ENCODE data around the gene NAB2. TPM values are rescaled to one million over a fixed set of nuclear protein-coding genes. Genes with fewer than 3 reads are reported as not detected.

Gene NAB2
- total and polyA plus RNA-seq, 2 of the 8 experiments (the other 6 are each of a cell fraction or from before 2014, with no cell fraction given) = 20.9 to 23.5 TPM

DNA sequence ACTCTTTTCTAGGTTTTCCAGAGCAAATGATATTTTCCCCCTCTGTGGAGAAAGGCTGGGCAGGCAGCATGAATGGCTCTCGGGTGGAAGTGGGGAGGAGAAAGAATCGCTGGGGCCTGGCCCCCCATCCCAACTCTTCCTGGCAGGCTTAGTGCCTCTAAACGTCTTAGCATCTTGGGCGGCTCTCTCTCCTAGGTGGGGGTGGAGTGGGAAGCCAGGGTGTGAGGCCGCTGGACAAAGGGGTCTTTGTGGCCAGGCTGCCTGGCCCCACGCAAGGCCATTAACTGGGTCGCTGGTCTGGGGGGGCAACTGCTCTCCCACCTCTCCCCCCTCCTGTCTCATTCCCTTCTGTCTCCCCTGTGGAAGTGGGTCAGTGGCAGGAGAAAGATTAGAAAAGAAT, 53.8 kb downstream of the NAB2 start (continued):
- TF ChIP-seq, protein P1, sequence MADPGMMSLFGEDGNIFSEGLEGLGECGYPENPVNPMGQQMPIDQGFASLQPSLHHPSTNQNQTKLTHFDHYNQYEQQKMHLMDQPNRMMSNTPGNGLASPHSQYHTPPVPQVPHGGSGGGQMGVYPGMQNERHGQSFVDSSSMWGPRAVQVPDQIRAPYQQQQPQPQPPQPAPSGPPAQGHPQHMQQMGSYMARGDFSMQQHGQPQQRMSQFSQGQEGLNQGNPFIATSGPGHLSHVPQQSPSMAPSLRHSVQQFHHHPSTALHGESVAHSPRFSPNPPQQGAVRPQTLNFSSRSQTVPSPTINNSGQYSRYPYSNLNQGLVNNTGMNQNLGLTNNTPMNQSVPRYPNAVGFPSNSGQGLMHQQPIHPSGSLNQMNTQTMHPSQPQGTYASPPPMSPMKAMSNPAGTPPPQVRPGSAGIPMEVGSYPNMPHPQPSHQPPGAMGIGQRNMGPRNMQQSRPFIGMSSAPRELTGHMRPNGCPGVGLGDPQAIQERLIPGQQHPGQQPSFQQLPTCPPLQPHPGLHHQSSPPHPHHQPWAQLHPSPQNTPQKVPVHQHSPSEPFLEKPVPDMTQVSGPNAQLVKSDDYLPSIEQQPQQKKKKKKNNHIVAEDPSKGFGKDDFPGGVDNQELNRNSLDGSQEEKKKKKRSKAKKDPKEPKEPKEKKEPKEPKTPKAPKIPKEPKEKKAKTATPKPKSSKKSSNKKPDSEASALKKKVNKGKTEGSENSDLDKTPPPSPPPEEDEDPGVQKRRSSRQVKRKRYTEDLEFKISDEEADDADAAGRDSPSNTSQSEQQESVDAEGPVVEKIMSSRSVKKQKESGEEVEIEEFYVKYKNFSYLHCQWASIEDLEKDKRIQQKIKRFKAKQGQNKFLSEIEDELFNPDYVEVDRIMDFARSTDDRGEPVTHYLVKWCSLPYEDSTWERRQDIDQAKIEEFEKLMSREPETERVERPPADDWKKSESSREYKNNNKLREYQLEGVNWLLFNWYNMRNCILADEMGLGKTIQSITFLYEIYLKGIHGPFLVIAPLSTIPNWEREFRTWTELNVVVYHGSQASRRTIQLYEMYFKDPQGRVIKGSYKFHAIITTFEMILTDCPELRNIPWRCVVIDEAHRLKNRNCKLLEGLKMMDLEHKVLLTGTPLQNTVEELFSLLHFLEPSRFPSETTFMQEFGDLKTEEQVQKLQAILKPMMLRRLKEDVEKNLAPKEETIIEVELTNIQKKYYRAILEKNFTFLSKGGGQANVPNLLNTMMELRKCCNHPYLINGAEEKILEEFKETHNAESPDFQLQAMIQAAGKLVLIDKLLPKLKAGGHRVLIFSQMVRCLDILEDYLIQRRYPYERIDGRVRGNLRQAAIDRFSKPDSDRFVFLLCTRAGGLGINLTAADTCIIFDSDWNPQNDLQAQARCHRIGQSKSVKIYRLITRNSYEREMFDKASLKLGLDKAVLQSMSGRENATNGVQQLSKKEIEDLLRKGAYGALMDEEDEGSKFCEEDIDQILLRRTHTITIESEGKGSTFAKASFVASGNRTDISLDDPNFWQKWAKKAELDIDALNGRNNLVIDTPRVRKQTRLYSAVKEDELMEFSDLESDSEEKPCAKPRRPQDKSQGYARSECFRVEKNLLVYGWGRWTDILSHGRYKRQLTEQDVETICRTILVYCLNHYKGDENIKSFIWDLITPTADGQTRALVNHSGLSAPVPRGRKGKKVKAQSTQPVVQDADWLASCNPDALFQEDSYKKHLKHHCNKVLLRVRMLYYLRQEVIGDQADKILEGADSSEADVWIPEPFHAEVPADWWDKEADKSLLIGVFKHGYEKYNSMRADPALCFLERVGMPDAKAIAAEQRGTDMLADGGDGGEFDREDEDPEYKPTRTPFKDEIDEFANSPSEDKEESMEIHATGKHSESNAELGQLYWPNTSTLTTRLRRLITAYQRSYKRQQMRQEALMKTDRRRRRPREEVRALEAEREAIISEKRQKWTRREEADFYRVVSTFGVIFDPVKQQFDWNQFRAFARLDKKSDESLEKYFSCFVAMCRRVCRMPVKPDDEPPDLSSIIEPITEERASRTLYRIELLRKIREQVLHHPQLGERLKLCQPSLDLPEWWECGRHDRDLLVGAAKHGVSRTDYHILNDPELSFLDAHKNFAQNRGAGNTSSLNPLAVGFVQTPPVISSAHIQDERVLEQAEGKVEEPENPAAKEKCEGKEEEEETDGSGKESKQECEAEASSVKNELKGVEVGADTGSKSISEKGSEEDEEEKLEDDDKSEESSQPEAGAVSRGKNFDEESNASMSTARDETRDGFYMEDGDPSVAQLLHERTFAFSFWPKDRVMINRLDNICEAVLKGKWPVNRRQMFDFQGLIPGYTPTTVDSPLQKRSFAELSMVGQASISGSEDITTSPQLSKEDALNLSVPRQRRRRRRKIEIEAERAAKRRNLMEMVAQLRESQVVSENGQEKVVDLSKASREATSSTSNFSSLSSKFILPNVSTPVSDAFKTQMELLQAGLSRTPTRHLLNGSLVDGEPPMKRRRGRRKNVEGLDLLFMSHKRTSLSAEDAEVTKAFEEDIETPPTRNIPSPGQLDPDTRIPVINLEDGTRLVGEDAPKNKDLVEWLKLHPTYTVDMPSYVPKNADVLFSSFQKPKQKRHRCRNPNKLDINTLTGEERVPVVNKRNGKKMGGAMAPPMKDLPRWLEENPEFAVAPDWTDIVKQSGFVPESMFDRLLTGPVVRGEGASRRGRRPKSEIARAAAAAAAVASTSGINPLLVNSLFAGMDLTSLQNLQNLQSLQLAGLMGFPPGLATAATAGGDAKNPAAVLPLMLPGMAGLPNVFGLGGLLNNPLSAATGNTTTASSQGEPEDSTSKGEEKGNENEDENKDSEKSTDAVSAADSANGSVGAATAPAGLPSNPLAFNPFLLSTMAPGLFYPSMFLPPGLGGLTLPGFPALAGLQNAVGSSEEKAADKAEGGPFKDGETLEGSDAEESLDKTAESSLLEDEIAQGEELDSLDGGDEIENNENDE (IDR thresholded peaks at IDR 0.05; ENCODE audit: insufficient replicate concordance, low read length) = no peak
